Loucy (cell line): ENCODE results near the gene HSD17B13.

Experiments used
- EZH2phosphoT487 ChIP-seq: fragments of 200-600 bp; IDR thresholded peaks from 2 replicates; pipeline ENCODE4 v1.6.1; 2018; ENCODE audit warnings: antibody characterized with exemption, mild to moderate bottlenecking, moderate library complexity, borderline replicate concordance
- TF ChIP-seq, protein P1 (sequence below): fragments of 200-600 bp; sonication (generic); conservative IDR thresholded peaks from 2 replicates; pipeline ENCODE4 v1.5.1; 2014; ENCODE audit warnings: mild to moderate bottlenecking, antibody characterized with exemption, low read length

DNA sequence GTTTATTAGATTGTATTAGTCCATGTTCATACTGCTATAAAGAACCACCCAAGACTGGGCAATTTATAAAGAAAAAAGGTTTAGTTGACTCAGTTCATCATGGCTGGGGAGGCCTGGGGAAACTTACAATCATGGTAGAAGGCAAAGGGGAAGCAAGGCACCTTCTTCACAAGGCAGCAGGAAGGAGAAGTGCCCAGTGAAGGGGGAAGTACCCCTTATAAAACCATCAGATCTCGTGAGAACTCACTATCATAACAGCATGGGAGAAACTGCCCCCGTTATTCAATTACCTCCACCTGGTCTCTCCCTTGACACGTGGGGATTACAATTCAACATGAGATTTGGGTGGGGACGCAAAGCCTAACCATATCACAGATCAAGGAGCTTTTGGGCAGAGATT is 8.1 kb upstream of the HSD17B13 start:
- TF ChIP-seq, protein P1, sequence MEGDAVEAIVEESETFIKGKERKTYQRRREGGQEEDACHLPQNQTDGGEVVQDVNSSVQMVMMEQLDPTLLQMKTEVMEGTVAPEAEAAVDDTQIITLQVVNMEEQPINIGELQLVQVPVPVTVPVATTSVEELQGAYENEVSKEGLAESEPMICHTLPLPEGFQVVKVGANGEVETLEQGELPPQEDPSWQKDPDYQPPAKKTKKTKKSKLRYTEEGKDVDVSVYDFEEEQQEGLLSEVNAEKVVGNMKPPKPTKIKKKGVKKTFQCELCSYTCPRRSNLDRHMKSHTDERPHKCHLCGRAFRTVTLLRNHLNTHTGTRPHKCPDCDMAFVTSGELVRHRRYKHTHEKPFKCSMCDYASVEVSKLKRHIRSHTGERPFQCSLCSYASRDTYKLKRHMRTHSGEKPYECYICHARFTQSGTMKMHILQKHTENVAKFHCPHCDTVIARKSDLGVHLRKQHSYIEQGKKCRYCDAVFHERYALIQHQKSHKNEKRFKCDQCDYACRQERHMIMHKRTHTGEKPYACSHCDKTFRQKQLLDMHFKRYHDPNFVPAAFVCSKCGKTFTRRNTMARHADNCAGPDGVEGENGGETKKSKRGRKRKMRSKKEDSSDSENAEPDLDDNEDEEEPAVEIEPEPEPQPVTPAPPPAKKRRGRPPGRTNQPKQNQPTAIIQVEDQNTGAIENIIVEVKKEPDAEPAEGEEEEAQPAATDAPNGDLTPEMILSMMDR, result no peak
- no peak for TF ChIP-seq EZH2phosphoT487
